GM23338 (cell line): ENCODE results near the gene MOB3B. TPM values are rescaled to one million over a fixed set of nuclear protein-coding genes. Genes with fewer than 3 reads are reported as not detected.

Source experiments
- ATAC-seq: fragments of 200-7000 bp; cut with Tn5 transposase; 3 replicates; pipeline ENCODE4 v1.9.1; 2020
- DNase-seq: peaks from one replicate; pipeline ENCODE4 v3.0.0-alpha.2; 2015; ENCODE audit warnings: low spot score
- H2AFZ ChIP-seq: fragments of 200-600 bp; sonication (generic); 2 replicates; pipeline ENCODE4 v1.8.0; 2016; ENCODE audit warnings: antibody characterized with exemption, mild to moderate bottlenecking, moderate library complexity
- H3F3A ChIP-seq: fragments of 200-600 bp; sonication (generic); replicated peaks from 2 replicates; pipeline ENCODE4 v1.8.0; 2017; ENCODE audit warnings: antibody characterized with exemption, mixed run types, low read depth
- H3K27ac ChIP-seq: fragments of 200-600 bp; sonication (generic); 2 replicates; pipeline ENCODE4 v1.6.1; 2016; ENCODE audit warnings: low read depth
- H3K27me3 ChIP-seq: fragments of 200-600 bp; sonication (generic); 2 replicates; pipeline ENCODE4 v1.8.0; 2016; ENCODE audit warnings: mild to moderate bottlenecking, mixed run types, moderate library complexity; ENCODE audit not compliant: insufficient read depth
- H3K36me3 ChIP-seq: fragments of 200-600 bp; sonication (generic); 2 replicates; pipeline ENCODE4 v1.8.0; 2016; ENCODE audit warnings: mild to moderate bottlenecking; ENCODE audit not compliant: insufficient read depth
- H3K4me1 ChIP-seq: fragments of 200-600 bp; sonication (generic); 2 replicates; pipeline ENCODE4 v1.8.0; 2016; ENCODE audit warnings: mild to moderate bottlenecking, moderate library complexity; ENCODE audit not compliant: insufficient read depth
- H3K4me2 ChIP-seq: fragments of 200-600 bp; sonication (generic); 2 replicates; pipeline ENCODE4 v1.7.1; 2017; ENCODE audit warnings: mixed run types
- H3K4me3 ChIP-seq: fragments of 200-600 bp; sonication (generic); 2 replicates; pipeline ENCODE4 v1.6.1; 2016; ENCODE audit warnings: mixed run types
- H3K79me2 ChIP-seq: fragments of 200-600 bp; sonication (generic); replicated peaks from 2 replicates; pipeline ENCODE4 v1.8.0; 2017; ENCODE audit warnings: mild to moderate bottlenecking; ENCODE audit not compliant: insufficient read depth
- H3K9me2 ChIP-seq: fragments of 200-600 bp; sonication (generic); 2 replicates; pipeline ENCODE4 v1.8.0; 2017; ENCODE audit not compliant: insufficient read depth
- H4K20me1 ChIP-seq: fragments of 200-600 bp; sonication (generic); replicated peaks from 2 replicates; pipeline ENCODE4 v1.8.0; 2017; ENCODE audit warnings: mild to moderate bottlenecking; ENCODE audit not compliant: insufficient read depth
- H3K27ac Mint-ChIP-seq: 2 replicates; pipeline ENCODE4 v1.8.0; 2020; ENCODE audit warnings: inconsistent platforms, mild to moderate bottlenecking, moderate library complexity, mixed read lengths
- H3K27me3 Mint-ChIP-seq: 3 replicates; pipeline ENCODE4 v1.8.0; 2022; ENCODE audit warnings: low read depth, mild to moderate bottlenecking, moderate library complexity, mixed read lengths, inconsistent platforms; ENCODE audit not compliant: insufficient read depth, poor library complexity
- H3K36me3 Mint-ChIP-seq: 3 replicates; pipeline ENCODE4 v1.8.0; 2021; ENCODE audit warnings: low read depth, mild to moderate bottlenecking, inconsistent platforms, moderate library complexity, mixed read lengths
- H3K4me1 Mint-ChIP-seq: 3 replicates; pipeline ENCODE4 v1.8.0; 2020; ENCODE audit warnings: mild to moderate bottlenecking, inconsistent platforms, mixed read lengths
- H3K4me3 Mint-ChIP-seq: 3 replicates; pipeline ENCODE4 v1.8.0; 2021; ENCODE audit warnings: moderate library complexity, mild to moderate bottlenecking, inconsistent platforms, mixed read lengths
- H3K9me3 Mint-ChIP-seq: 3 replicates; pipeline ENCODE4 v1.8.0; 2020; ENCODE audit warnings: moderate library complexity, mild to moderate bottlenecking, inconsistent platforms, mixed read lengths
- CREB1 ChIP-seq: fragments of 250-450 bp; sonication (Bioruptor Pico); IDR thresholded peaks from 2 replicates; pipeline ENCODE4 v1.5.0; 2020; ENCODE audit warnings: low read depth, mild to moderate bottlenecking, moderate library complexity
- EZH2 ChIP-seq: fragments of 200-600 bp; sonication (generic); IDR thresholded peaks from one replicate; pipeline ENCODE4 v1.8.0; 2017; ENCODE audit warnings: antibody characterized with exemption, mild to moderate bottlenecking, low read depth; ENCODE audit not compliant: unreplicated experiment
- EZH2phosphoT487 ChIP-seq: fragments of 200-600 bp; sonication (generic); IDR thresholded peaks from one replicate; pipeline ENCODE4 v1.8.1; 2018; ENCODE audit warnings: antibody characterized with exemption; ENCODE audit not compliant: unreplicated experiment
- JUNB ChIP-seq: IDR thresholded peaks from one replicate; pipeline ENCODE4 v1.6.1; 2016; ENCODE audit warnings: antibody characterized with exemption; ENCODE audit not compliant: unreplicated experiment
- POLR2AphosphoS5 ChIP-seq: IDR thresholded peaks from 2 replicates; pipeline ENCODE4 v1.6.1; 2016; ENCODE audit warnings: antibody characterized with exemption, low read depth
- STAT1 ChIP-seq: IDR thresholded peaks from one replicate; pipeline ENCODE4 v1.6.1; 2016; ENCODE audit warnings: antibody characterized with exemption; ENCODE audit not compliant: unreplicated experiment
- ZNF114 ChIP-seq: fragments of 250-450 bp; sonication (Bioruptor Pico); IDR thresholded peaks from 2 replicates; pipeline ENCODE4 v1.5.0; 2020; ENCODE audit warnings: mild to moderate bottlenecking, moderate library complexity
- ZNF331 ChIP-seq: fragments of 250-450 bp; sonication (Bioruptor Pico); IDR thresholded peaks from 2 replicates; pipeline ENCODE4 v1.5.0; 2020; ENCODE audit warnings: low read depth, mild to moderate bottlenecking, moderate library complexity
- polyA plus RNA-seq: library from polyadenylated mRNA; unstranded; fragments of >200 nt; fragmentation: Nextera tagmentation; extraction: Ambion mirVana; gene quantifications from 2 replicates; pipeline ENCODE4 v1.2.1, GENCODE V29; 2016
- total RNA-seq: library from RNA; depleted of rRNA; stranded (reverse); fragments of >200 nt; shearing (Covaris generic); gene quantifications from 2 replicates; pipeline ENCODE4 v1.2.3, GENCODE V29; 2014
- TF ChIP-seq, protein P1 (sequence below): IDR thresholded peaks from one replicate; pipeline ENCODE4 v1.6.1; 2018; ENCODE audit warnings: antibody characterized with exemption; ENCODE audit not compliant: unreplicated experiment
- TF ChIP-seq, protein P2 (sequence below), 2 experiments: fragments of 200-600 bp in 1 of 2; sonication (generic) in 1 of 2; conservative IDR thresholded peaks; 2 replicates each; pipeline versions ENCODE4 v1.5.1 to v1.6.1; 2016 to 2017; ENCODE audit warnings: antibody characterized with exemption in 2 of 2, low read depth in 2 of 2, mild to moderate bottlenecking in 2 of 2, moderate library complexity in 1 of 2

MOB3B gene
- total and polyA plus RNA-seq, 2 experiments from 2014 or later = 7.6 to 12.1 TPM

DNA sequence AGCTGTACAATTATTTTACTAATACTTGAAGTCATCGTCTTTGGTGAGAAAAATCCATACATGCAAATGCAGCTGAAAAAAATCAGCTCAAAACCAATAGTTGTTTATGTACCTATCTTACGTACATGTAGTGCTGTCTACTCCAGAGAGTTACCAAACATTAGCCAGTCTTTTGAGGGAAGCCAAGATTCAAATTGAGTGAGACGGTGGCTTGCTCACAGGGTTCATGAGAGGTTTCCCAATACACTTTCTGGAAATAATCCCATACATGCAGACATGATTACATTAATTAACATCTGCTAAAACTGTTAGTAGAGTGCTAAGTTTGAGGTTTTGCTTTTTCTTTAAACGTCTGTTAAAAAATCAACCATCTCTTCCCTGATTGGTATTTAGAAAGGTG, 41.4 kb upstream of the MOB3B start (continued):
- TF ChIP-seq, protein P1, sequence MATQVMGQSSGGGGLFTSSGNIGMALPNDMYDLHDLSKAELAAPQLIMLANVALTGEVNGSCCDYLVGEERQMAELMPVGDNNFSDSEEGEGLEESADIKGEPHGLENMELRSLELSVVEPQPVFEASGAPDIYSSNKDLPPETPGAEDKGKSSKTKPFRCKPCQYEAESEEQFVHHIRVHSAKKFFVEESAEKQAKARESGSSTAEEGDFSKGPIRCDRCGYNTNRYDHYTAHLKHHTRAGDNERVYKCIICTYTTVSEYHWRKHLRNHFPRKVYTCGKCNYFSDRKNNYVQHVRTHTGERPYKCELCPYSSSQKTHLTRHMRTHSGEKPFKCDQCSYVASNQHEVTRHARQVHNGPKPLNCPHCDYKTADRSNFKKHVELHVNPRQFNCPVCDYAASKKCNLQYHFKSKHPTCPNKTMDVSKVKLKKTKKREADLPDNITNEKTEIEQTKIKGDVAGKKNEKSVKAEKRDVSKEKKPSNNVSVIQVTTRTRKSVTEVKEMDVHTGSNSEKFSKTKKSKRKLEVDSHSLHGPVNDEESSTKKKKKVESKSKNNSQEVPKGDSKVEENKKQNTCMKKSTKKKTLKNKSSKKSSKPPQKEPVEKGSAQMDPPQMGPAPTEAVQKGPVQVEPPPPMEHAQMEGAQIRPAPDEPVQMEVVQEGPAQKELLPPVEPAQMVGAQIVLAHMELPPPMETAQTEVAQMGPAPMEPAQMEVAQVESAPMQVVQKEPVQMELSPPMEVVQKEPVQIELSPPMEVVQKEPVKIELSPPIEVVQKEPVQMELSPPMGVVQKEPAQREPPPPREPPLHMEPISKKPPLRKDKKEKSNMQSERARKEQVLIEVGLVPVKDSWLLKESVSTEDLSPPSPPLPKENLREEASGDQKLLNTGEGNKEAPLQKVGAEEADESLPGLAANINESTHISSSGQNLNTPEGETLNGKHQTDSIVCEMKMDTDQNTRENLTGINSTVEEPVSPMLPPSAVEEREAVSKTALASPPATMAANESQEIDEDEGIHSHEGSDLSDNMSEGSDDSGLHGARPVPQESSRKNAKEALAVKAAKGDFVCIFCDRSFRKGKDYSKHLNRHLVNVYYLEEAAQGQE = no peak

DNA sequence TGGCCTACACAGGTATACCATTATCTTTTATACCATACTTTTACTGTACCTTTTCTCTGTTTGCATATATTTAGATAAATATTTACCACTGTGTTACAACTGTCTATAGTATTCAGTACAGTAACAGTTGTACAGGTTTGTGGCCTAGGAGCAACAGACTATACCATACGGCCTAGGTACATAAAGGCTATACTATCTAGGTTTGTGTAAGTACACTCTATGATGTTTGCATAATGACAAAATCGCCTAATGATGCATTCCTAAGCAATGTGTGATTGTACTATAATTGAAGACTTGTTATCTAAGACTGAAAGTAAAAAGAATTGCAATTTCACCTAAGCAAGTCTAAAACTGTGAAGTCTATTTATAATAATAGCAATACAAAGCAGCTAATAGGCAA, 39.8 kb upstream of the MOB3B start:
- no peak overlapping the region for H2AFZ ChIP-seq
- TF ChIP-seq EZH2phosphoT487 (no peak), CREB1 (CRISPR knock-in tag) (no peak), JUNB (no peak), STAT1 (no peak), POLR2AphosphoS5 (no peak), ZNF114 (CRISPR knock-in tag) (no peak), ZNF331 (CRISPR knock-in tag) (no peak)
- peaks cover 8% of the 10 kb centered on the region; the same call in 1 of the 2 replicates for H4K20me1 ChIP-seq
- no peak overlapping the region for H3K4me3 Mint-ChIP-seq
- peaks cover 10% of the 10 kb centered on the region for H3K27me3 Mint-ChIP-seq
- no peak overlapping the region for H3K4me3 ChIP-seq
- H3K36me3 ChIP-seq = no peaks in the 10 kb centered on the region
- DNase-seq = no peak
- no peaks in the 10 kb centered on the region for H3K9me3 Mint-ChIP-seq
- peaks cover 10% of the 10 kb centered on the region; the same call in 1 of the 2 replicates for H3K4me1 ChIP-seq
- no peaks in the 10 kb centered on the region for H3F3A ChIP-seq
- peaks cover 10% of the 10 kb centered on the region; the same call in 2 of the 3 replicates for H3K36me3 Mint-ChIP-seq
- no peak overlapping the region for H3K4me2 ChIP-seq
- peaks cover 50% of the 10 kb centered on the region for H3K79me2 ChIP-seq
- ATAC-seq = no peak
- H3K27me3 ChIP-seq = no peaks in the 10 kb centered on the region
- H3K27ac ChIP-seq = no peak overlapping the region
- no peaks in the 10 kb centered on the region for H3K9me2 ChIP-seq
- peaks cover 12% of the 10 kb centered on the region for H3K4me1 Mint-ChIP-seq
- H3K27ac Mint-ChIP-seq = no peak overlapping the region

DNA sequence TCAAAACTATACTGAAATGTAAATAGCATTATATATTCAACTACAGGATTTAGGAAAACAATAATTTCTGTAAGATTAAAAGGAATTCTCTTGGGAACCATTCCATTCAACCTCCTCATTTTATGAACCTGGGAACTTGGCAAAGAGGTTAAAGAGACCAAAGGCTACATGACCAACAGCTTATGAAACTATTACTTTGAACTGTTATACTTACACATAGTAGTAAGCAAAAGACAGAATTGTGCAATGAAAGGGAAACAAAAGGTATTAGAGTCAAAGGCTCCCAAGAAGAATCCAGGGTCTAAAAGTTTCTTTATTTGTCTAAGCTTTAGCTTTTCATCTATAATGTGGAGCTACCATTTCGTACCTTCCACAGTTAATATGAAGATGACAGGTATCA, 36.5 kb upstream of the MOB3B start:
- no peak overlapping the region for H3K4me2 ChIP-seq
- no peaks in the 10 kb centered on the region for H3F3A ChIP-seq
- no peak overlapping the region for H3K27ac ChIP-seq
- H3K27me3 ChIP-seq = no peaks in the 10 kb centered on the region
- no peaks in the 10 kb centered on the region for H3K9me2 ChIP-seq
- no peak overlapping the region for H3K4me3 ChIP-seq
- DNase-seq (no peak), ATAC-seq (no peak)
- no peak overlapping the region for H3K27ac Mint-ChIP-seq
- H3K79me2 ChIP-seq = peaks cover 39% of the 10 kb centered on the region
- peaks cover 3% of the 10 kb centered on the region; the same call in 1 of the 2 replicates for H4K20me1 ChIP-seq
- peaks cover 14% of the 10 kb centered on the region; the same call in 2 of the 3 replicates for H3K36me3 Mint-ChIP-seq
- H3K9me3 Mint-ChIP-seq = no peaks in the 10 kb centered on the region
- no peak overlapping the region for H3K4me3 Mint-ChIP-seq
- no peaks in the 10 kb centered on the region for H3K36me3 ChIP-seq
- no peaks in the 10 kb centered on the region for H3K4me1 ChIP-seq
- H3K4me1 Mint-ChIP-seq = no peaks in the 10 kb centered on the region
- no peak overlapping the region for H2AFZ ChIP-seq
- no peaks in the 10 kb centered on the region for H3K27me3 Mint-ChIP-seq
- no peak for TF ChIP-seq JUNB
- TF ChIP-seq STAT1 = no peak
- TF ChIP-seq ZNF331 (CRISPR knock-in tag) = no peak
- TF ChIP-seq CREB1 (CRISPR knock-in tag) = no peak
- TF ChIP-seq EZH2phosphoT487 = no peak
- no peak for TF ChIP-seq POLR2AphosphoS5
- no peak for TF ChIP-seq EZH2
- TF ChIP-seq, protein P2, sequence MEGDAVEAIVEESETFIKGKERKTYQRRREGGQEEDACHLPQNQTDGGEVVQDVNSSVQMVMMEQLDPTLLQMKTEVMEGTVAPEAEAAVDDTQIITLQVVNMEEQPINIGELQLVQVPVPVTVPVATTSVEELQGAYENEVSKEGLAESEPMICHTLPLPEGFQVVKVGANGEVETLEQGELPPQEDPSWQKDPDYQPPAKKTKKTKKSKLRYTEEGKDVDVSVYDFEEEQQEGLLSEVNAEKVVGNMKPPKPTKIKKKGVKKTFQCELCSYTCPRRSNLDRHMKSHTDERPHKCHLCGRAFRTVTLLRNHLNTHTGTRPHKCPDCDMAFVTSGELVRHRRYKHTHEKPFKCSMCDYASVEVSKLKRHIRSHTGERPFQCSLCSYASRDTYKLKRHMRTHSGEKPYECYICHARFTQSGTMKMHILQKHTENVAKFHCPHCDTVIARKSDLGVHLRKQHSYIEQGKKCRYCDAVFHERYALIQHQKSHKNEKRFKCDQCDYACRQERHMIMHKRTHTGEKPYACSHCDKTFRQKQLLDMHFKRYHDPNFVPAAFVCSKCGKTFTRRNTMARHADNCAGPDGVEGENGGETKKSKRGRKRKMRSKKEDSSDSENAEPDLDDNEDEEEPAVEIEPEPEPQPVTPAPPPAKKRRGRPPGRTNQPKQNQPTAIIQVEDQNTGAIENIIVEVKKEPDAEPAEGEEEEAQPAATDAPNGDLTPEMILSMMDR (conservative IDR thresholded peaks at IDR 0.05; ENCODE audit: low read depth in 2 of 2) = no peak
